T-helper 22 cell (primary cell): ENCODE measurements around the gene LHX5.
A peak's percentile ranks its signal among the peaks of the same experiment; 100 is the strongest.

ENCODE experiments used
- DNase-seq: peaks from one replicate; pipeline ENCODE4 v3.0.0-alpha.2; 2020; ENCODE audit warnings: low read depth

The LHX5 gene

GRCh38 chr12:113464852-113465719 lies 6.6 kb downstream of the LHX5 start:
- DNase-seq: no peak

- DNase-seq: no peak
These were observed 7.3 kb downstream of the LHX5 start for GRCh38 chr12:113464452-113464775.

- DNase-seq: no peak
These were observed 7.8 kb downstream of the LHX5 start for GRCh38 chr12:113463746-113464451.

- DNase-seq: no peak
These were observed 8.5 kb downstream of the LHX5 start for GRCh38 chr12:113462998-113463745.

- DNase-seq: peak; percentile 13
These were observed 9.4 kb downstream of the LHX5 start for GRCh38 chr12:113462117-113462774.

- DNase-seq: no peak
These were observed 10.0 kb downstream of the LHX5 start for GRCh38 chr12:113461666-113462065.

GRCh38 chr12:113459981-113460380 lies 11.7 kb downstream of the LHX5 start:
- DNase-seq: no peak

GRCh38 chr12:113457710-113458109 lies 14.0 kb downstream of the LHX5 start:
- no peak for DNase-seq

- no peak for DNase-seq
These were observed 14.5 kb downstream of the LHX5 start for GRCh38 chr12:113457185-113457584.

GRCh38 chr12:113456761-113457160 lies 14.9 kb downstream of the LHX5 start:
- no peak for DNase-seq

GRCh38 chr12:113456199-113456598 lies 15.5 kb downstream of the LHX5 start:
- DNase-seq: no peak

GRCh38 chr12:113453330-113453729 lies 18.3 kb downstream of the LHX5 start:
- no peak for DNase-seq

- DNase-seq: no peak
These were observed 19.2 kb downstream of the LHX5 start for GRCh38 chr12:113452458-113452857.

GRCh38 chr12:113449839-113450238 lies 21.8 kb downstream of the LHX5 start:
- DNase-seq: no peak

GRCh38 chr12:113449299-113449698 lies 22.4 kb downstream of the LHX5 start:
- no peak for DNase-seq

- DNase-seq: no peak
These were observed 22.8 kb downstream of the LHX5 start for GRCh38 chr12:113448873-113449272.

GRCh38 chr12:113445544-113446171 lies 26.0 kb downstream of the LHX5 start:
- no peak for DNase-seq

- no peak for DNase-seq
These were observed 28.6 kb downstream of the LHX5 start for GRCh38 chr12:113443030-113443539.

- no peak for DNase-seq
These were observed 30.5 kb downstream of the LHX5 start for GRCh38 chr12:113440947-113441782.

GRCh38 chr12:113440336-113440735 lies 31.3 kb downstream of the LHX5 start:
- DNase-seq: no peak

GRCh38 chr12:113439606-113440030 lies 32.1 kb downstream of the LHX5 start:
- DNase-seq: no peak
